Mesendoderm (in vitro differentiated cells): Measurements from ENCODE around the gene ITSN1.

Experiments
- DNase-seq: peaks from one replicate; pipeline ENCODE4 v3.0.0; 2013
- H2AK5ac ChIP-seq: 2 replicates; pipeline ENCODE4 v1.6.1; 2013; ENCODE audit warnings: low read length, inconsistent platforms
- H2BK120ac ChIP-seq: 2 replicates; pipeline ENCODE4 v1.6.1; 2013; ENCODE audit warnings: low read depth, mild to moderate bottlenecking, low read length, moderate library complexity, mixed read lengths
- H2BK15ac ChIP-seq: replicated peaks from 2 replicates; pipeline ENCODE4 v1.6.1; 2013; ENCODE audit warnings: low read depth, mild to moderate bottlenecking, moderate library complexity
- H2BK5ac ChIP-seq: 2 replicates; pipeline ENCODE4 v1.6.1; 2013; ENCODE audit warnings: low read length, inconsistent platforms
- H3K18ac ChIP-seq: 2 replicates; pipeline ENCODE4 v1.6.1; 2013; ENCODE audit warnings: mild to moderate bottlenecking, low read length, mixed read lengths
- H3K23ac ChIP-seq: one replicate; pipeline ENCODE4 v1.6.1; 2013; ENCODE audit warnings: low read length
- H3K27ac ChIP-seq: 2 replicates; pipeline ENCODE4 v1.5.1; 2013; ENCODE audit warnings: low read depth, mild to moderate bottlenecking, inconsistent platforms, low read length, moderate library complexity
- H3K27me3 ChIP-seq: 2 replicates; pipeline ENCODE4 v1.6.1; 2013; ENCODE audit warnings: low read length, control low read depth, mild to moderate bottlenecking, inconsistent platforms; ENCODE audit not compliant: insufficient read depth, poor library complexity
- H3K36me3 ChIP-seq: 2 replicates; pipeline ENCODE4 v1.6.1; 2013; ENCODE audit warnings: low read length, inconsistent platforms; ENCODE audit not compliant: control insufficient read depth, insufficient read depth
- H3K4ac ChIP-seq: one replicate; pipeline ENCODE4 v1.6.1; 2013; ENCODE audit warnings: low read depth, mild to moderate bottlenecking, low read length, moderate library complexity
- H3K4me1 ChIP-seq: 2 replicates; pipeline ENCODE4 v1.6.1; 2013; ENCODE audit warnings: low read depth, low read length, inconsistent platforms; ENCODE audit not compliant: control insufficient read depth
- H3K4me2 ChIP-seq: 2 replicates; pipeline ENCODE4 v1.6.1; 2013; ENCODE audit warnings: low read length
- H3K4me3 ChIP-seq: 2 replicates; pipeline ENCODE4 v1.5.1; 2013; ENCODE audit warnings: mild to moderate bottlenecking, low read length
- H3K56ac ChIP-seq: one replicate; pipeline ENCODE4 v1.6.1; 2013; ENCODE audit warnings: low read length
- H3K79me1 ChIP-seq: 2 replicates; pipeline ENCODE4 v1.6.1; 2013; ENCODE audit warnings: low read length, inconsistent platforms
- H3K79me2 ChIP-seq: 2 replicates; pipeline ENCODE4 v1.6.1; 2013; ENCODE audit warnings: mild to moderate bottlenecking, low read length; ENCODE audit not compliant: control insufficient read depth, insufficient read depth
- H3K9ac ChIP-seq: 2 replicates; pipeline ENCODE4 v1.6.1; 2013; ENCODE audit warnings: low read length, inconsistent platforms
- H4K5ac ChIP-seq: one replicate; pipeline ENCODE4 v1.6.1; 2013; ENCODE audit warnings: low read length
- H4K8ac ChIP-seq: one replicate; pipeline ENCODE4 v1.6.1; 2013; ENCODE audit warnings: low read depth, mild to moderate bottlenecking, control low read depth, low read length, moderate library complexity
- WGBS: extraction: QIAGEN DNeasy Blood & Tissue Kit; methylation state at CpG from one replicate; pipeline ENCODE4 v1.1.7; 2013; ENCODE audit warnings: low lambda C conversion rate, missing lambda C conversion rate; ENCODE audit not compliant: insufficient coverage; ENCODE audit errors: extremely low coverage; 5-methylcytosine and 5-hydroxymethylcytosine counted together

The ITSN1 gene

GRCh38 chr21:33641352-33642026 is 812 bp upstream of the ITSN1 start, which contains the start of gene CRYZL1:
TSS of gene CRYZL1 (minus strand) at chr21:33641741. CDS start at chr21:33631551, 10,190 bp downstream.
- peak within 1 kb of the TSS; percentile 96 for H4K5ac ChIP-seq
- H2AK5ac ChIP-seq: no peak within 1 kb of the TSS
- no CpG with 5 or more reads among the region's 38 CpGs for WGBS
- H3K79me1 ChIP-seq: peaks cover 2% of the 10 kb centered on the region
- H3K4ac ChIP-seq: peak within 1 kb of the TSS; percentile 66
- peak within 1 kb of the TSS; percentile 92 for H3K9ac ChIP-seq
- H2BK5ac ChIP-seq: peak within 1 kb of the TSS; percentile 99
- peaks cover 30% of the 10 kb centered on the region for H3K79me2 ChIP-seq
- DNase-seq: peak; percentile 100
- H3K4me2 ChIP-seq: peak within 1 kb of the TSS; percentile 90
- H3K4me3 ChIP-seq: peak within 1 kb of the TSS; percentile 87
- no peaks in the 10 kb centered on the region for H3K4me1 ChIP-seq
- H4K8ac ChIP-seq: no peak within 1 kb of the TSS
- H3K18ac ChIP-seq: peak within 1 kb of the TSS; percentile 89
- H3K27me3 ChIP-seq: no peaks in the 10 kb centered on the region
- peak within 1 kb of the TSS; percentile 93 for H3K27ac ChIP-seq
- peak within 1 kb of the TSS; percentile 64 for H2BK120ac ChIP-seq
- no peaks in the 10 kb centered on the region for H3K36me3 ChIP-seq
- H3K56ac ChIP-seq: peak within 1 kb of the TSS; percentile 98
- peak within 1 kb of the TSS; percentile 82 for H3K23ac ChIP-seq
- H2BK15ac ChIP-seq: no peak within 1 kb of the TSS

- Histone ChIP-seq H3K4ac (peak overlapping the region; percentile 66), H3K4me1 (no peaks in the 10 kb centered on the region), H3K9ac (peak overlapping the region; percentile 86), H3K27me3 (no peaks in the 10 kb centered on the region), H3K4me3 (peak overlapping the region; percentile 87), H3K36me3 (no peaks in the 10 kb centered on the region), H4K5ac (no peak overlapping the region), H3K56ac (peak overlapping the region; percentile 95), H2BK5ac (no peak overlapping the region), H2BK15ac (no peak overlapping the region), H3K79me2 (peaks cover 38% of the 10 kb centered on the region), H3K27ac (peak overlapping the region; percentile 93), H3K18ac (peak overlapping the region; percentile 89), H3K23ac (no peak overlapping the region), H2BK120ac (peak overlapping the region; percentile 64), H3K4me2 (peak overlapping the region; percentile 47), H3K79me1 (peaks cover 2% of the 10 kb centered on the region), H4K8ac (no peak overlapping the region), H2AK5ac (no peak overlapping the region)
- WGBS: no CpG with 5 or more reads among the region's 78 CpGs
- peak; percentile 59 for DNase-seq
Measured at GRCh38 chr21:33642896-33643657, 776 bp downstream of the ITSN1 start.

- no CpG with 5 or more reads among the region's 7 CpGs for WGBS
- Histone ChIP-seq H3K18ac (no peak overlapping the region), H2BK5ac (no peak overlapping the region), H4K8ac (no peak overlapping the region), H3K4me1 (no peaks in the 10 kb centered on the region), H3K56ac (peak overlapping the region; percentile 95), H2BK15ac (no peak overlapping the region), H3K79me2 (peaks cover 45% of the 10 kb centered on the region), H3K4me3 (peak overlapping the region; percentile 87), H3K9ac (peak overlapping the region; percentile 86), H3K4ac (no peak overlapping the region), H3K27me3 (no peaks in the 10 kb centered on the region), H3K79me1 (peaks cover 3% of the 10 kb centered on the region), H3K27ac (no peak overlapping the region), H3K4me2 (peak overlapping the region; percentile 47), H2AK5ac (no peak overlapping the region), H2BK120ac (no peak overlapping the region), H3K36me3 (no peaks in the 10 kb centered on the region), H4K5ac (no peak overlapping the region), H3K23ac (no peak overlapping the region)
- DNase-seq: peak; percentile 58
Measured at GRCh38 chr21:33643658-33644311, 1.5 kb downstream of the ITSN1 start.

GRCh38 chr21:33644383-33645074 is 2.2 kb downstream of the ITSN1 start:
- H3K23ac ChIP-seq: no peak overlapping the region
- H4K5ac ChIP-seq: no peak overlapping the region
- whole genome bisulfite sequencing: no CpG with 5 or more reads among the region's 11 CpGs
- peak overlapping the region; percentile 30 for H3K56ac ChIP-seq
- H3K4me3 ChIP-seq: no peak overlapping the region
- H3K4ac ChIP-seq: no peak overlapping the region
- peaks cover 51% of the 10 kb centered on the region for H3K79me2 ChIP-seq
- H3K36me3 ChIP-seq: no peaks in the 10 kb centered on the region
- no peak overlapping the region for H3K9ac ChIP-seq
- H2AK5ac ChIP-seq: no peak overlapping the region
- DNase-seq: peak; percentile 67
- H3K79me1 ChIP-seq: peaks cover 7% of the 10 kb centered on the region
- no peak overlapping the region for H2BK5ac ChIP-seq
- no peak overlapping the region for H3K18ac ChIP-seq
- H2BK15ac ChIP-seq: no peak overlapping the region
- no peak overlapping the region for H2BK120ac ChIP-seq
- no peaks in the 10 kb centered on the region for H3K27me3 ChIP-seq
- H4K8ac ChIP-seq: no peak overlapping the region
- no peak overlapping the region for H3K27ac ChIP-seq
- H3K4me1 ChIP-seq: no peaks in the 10 kb centered on the region
- no peak overlapping the region for H3K4me2 ChIP-seq

- Histone ChIP-seq H4K5ac (no peak overlapping the region), H3K4me3 (no peak overlapping the region), H2AK5ac (no peak overlapping the region), H3K4me1 (no peaks in the 10 kb centered on the region), H3K56ac (no peak overlapping the region), H3K36me3 (no peaks in the 10 kb centered on the region), H4K8ac (no peak overlapping the region), H3K27me3 (no peaks in the 10 kb centered on the region), H2BK15ac (no peak overlapping the region), H3K9ac (no peak overlapping the region), H2BK5ac (no peak overlapping the region), H3K4me2 (no peak overlapping the region), H3K79me1 (peaks cover 11% of the 10 kb centered on the region), H3K79me2 (peaks cover 60% of the 10 kb centered on the region), H3K23ac (no peak overlapping the region), H3K27ac (no peak overlapping the region), H3K18ac (no peak overlapping the region), H3K4ac (no peak overlapping the region), H2BK120ac (no peak overlapping the region)
- DNase-seq: no peak
- no CpG with 5 or more reads among the region's 4 CpGs for WGBS
Measured at GRCh38 chr21:33645730-33646129, 3.4 kb downstream of the ITSN1 start.
